Fibroblast of villous mesenchyme (primary cell): Measurements from ENCODE around the gene MYO1D. TPM values are rescaled to one million over a fixed set of nuclear protein-coding genes. Genes with fewer than 3 reads are reported as not detected.

Source experiments
- DNase-seq: peaks from one replicate; pipeline ENCODE4 v3.0.0-alpha.2; 2010; ENCODE audit warnings: low read depth
- H3K4me3 ChIP-seq: 2 replicates; pipeline ENCODE4 v1.5.1; 2011; ENCODE audit warnings: low read depth, mild to moderate bottlenecking, low read length
- total RNA-seq: library from RNA; depleted of rRNA; stranded (reverse); fragments of >200 nt; gene quantifications from 2 replicates; pipeline ENCODE4 v1.2.3, GENCODE V29; 2012
- TF ChIP-seq, protein P1 (sequence below): IDR thresholded peaks from 2 replicates; pipeline ENCODE4 v1.5.1; 2012; ENCODE audit warnings: low read depth, mild to moderate bottlenecking, low read length; ENCODE audit not compliant: insufficient read depth

The MYO1D gene
- total RNA-seq, 1 donor = 19.0 TPM

DNA sequence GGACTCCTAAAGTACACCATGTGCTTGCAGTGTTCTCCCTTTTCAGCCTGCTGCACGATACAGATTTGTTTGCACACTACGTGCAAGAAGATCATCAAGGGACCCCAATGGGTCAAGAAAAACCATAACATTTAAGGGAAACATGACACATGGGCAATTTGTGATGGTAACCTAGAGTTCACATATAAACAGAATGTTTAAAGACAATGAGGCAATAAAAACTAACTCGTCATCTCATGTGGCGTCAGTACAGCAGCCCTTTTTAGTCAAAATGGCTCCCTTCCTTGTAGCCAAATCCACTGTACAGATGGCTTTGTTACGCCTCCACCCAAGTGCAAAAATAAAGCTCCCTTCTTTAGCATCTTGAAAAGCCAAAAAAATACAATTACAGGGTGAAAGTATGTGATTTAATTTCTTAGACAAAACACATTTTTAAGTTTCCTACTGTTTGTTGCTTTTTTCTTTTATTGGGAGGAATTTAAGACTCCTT is 216.4 kb downstream of the MYO1D start:
- DNase-seq = peak; percentile 35
- TF ChIP-seq, protein P1, sequence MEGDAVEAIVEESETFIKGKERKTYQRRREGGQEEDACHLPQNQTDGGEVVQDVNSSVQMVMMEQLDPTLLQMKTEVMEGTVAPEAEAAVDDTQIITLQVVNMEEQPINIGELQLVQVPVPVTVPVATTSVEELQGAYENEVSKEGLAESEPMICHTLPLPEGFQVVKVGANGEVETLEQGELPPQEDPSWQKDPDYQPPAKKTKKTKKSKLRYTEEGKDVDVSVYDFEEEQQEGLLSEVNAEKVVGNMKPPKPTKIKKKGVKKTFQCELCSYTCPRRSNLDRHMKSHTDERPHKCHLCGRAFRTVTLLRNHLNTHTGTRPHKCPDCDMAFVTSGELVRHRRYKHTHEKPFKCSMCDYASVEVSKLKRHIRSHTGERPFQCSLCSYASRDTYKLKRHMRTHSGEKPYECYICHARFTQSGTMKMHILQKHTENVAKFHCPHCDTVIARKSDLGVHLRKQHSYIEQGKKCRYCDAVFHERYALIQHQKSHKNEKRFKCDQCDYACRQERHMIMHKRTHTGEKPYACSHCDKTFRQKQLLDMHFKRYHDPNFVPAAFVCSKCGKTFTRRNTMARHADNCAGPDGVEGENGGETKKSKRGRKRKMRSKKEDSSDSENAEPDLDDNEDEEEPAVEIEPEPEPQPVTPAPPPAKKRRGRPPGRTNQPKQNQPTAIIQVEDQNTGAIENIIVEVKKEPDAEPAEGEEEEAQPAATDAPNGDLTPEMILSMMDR = no peak
- no peak overlapping the region for H3K4me3 ChIP-seq

DNA sequence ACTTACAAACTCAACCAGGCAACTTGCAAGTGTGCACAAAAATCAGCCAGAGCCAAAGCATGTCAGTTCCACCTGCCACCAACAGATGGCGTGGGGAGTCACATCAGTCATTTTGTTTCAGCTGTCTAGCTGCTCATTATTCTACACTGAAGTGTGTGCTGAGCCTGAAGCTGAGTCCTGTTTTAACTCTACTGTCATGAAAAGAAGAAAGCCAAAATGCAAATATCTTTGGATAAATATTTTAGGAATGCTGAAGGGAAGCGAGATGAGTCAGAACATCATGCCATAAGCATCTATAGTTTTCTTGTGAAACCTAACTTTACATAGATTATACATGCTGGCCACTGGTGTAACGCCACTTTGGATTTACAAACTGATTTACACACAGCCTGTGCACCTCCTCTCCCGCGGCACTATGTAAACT is 217.5 kb downstream of the MYO1D start:
- H3K4me3 ChIP-seq = no peak overlapping the region
- TF ChIP-seq, protein P1 = peak; percentile 96
- DNase-seq = peak; percentile 64

DNA sequence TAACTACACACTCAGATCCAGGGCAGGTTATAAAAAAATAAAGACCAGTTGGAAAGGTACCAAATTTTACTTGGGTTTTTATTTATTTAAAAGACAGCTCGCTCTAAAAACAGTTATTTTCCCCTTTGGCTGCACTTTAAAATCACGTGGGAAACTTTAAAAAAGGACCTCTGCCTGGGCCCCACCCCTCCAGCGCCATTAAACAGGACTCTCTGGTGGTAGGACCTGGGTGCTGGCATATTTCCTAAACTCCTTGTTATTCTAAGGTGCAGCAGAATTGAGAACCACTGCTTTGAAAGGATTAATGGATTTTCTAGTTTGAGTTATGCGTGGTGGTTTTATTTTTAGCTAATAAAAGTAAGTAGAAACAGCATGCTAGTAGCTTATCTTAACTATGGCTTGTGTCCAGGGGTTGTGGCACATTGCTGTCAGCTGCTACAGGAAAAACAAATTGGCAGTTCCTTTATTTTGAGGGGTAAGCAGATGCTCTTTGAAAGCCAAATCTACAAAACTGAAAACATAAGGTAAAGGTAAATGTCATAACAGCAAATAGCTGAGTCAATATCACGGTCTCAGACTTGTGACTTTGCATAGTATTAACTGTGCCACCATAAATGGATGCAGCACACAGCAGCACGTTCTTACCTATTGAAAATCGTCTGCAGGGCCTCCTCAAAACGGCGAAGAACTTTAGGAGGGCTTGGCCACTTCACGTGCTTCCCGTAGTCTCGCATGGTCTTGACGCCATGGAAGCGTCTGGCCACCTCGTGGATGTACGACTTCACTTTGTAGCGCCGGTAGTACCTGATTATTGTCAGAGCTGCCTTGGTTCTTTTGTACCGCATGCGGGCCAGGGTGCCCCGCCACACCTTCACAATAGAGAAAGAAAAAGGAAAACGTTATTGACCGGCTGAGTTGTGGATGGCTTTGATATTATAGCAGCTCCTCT is 218.2 kb downstream of the MYO1D start:
- TF ChIP-seq, protein P1 = no peak
- H3K4me3 ChIP-seq = no peak overlapping the region
- no peak for DNase-seq

DNA sequence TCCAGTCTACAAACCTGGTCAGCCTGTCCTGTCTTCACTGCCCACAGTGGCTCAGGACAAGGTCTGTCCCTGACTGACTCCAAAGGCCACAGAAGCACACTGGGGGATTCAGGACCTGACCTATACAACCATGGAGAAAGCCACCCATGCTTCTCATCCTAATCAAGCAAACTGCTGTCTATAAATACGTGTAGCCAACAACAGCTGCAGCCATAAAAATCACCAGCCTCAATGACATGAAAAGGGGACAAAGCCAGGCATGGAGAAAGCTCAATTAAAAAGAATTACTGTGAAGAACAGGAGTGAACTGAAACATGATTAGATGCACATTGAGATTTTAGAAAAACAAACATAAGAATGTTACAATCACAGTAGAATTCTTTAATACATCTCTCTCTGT is 220.0 kb downstream of the MYO1D start:
- no peak for DNase-seq
- TF ChIP-seq, protein P1 = no peak
- H3K4me3 ChIP-seq = no peak overlapping the region

DNA sequence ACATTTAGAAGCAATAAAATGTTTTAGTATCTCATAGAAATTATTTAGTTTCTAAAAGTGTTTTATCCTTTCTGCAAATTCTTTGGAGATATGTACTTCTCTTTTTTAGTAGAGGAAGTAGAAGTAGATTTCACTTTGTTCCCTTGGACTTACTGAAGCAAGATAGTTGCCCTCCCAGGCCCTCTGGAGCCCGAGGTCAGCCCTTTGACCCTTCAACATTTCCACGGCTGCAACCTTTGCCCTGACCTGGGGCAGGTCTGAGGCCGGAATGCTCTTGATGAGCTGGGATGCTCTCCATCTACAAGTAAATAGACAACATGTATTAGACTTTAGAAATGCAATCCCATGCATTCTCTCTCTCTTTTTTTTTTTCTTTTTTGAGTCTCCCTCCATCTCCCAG is 222.6 kb downstream of the MYO1D start:
- no peak overlapping the region for H3K4me3 ChIP-seq
- DNase-seq = no peak
- TF ChIP-seq, protein P1 = no peak

DNA sequence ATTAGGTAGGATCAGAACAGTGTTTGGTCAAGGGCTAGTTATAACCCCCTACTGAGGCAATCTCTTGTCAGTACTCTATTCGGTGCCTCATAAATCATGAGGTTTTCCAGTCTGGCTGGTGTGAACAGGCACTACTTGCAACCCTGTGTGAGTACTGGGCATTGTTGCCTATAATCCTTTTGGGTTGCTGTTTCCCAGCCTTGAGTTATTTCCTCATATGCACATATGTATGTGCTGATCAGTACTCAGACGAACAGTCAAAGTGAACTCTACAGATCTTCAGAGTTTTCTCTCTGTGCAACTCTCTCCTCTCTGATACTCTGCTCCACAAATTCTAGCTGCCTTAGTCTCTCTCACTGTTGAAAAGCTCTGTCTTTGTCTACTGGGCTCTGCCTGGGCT is 225.8 kb downstream of the MYO1D start:
- H3K4me3 ChIP-seq = no peak overlapping the region
- no peak for DNase-seq
- TF ChIP-seq, protein P1 = no peak
